NCI-H2171 treated with DMSO at 0.1 percent for 48 hours (cell line): Measurements from ENCODE around the gene CDH13.

Source experiments
- DNase-seq: peaks from one replicate; lab custom pipeline; 2025; lab: John Stamatoyannopoulos, UW

CDH13 gene

GRCh38 chr16:83439412-83439811, 812.6 kb downstream of the CDH13 start:
- no peak for DNase-seq

GRCh38 chr16:83441517-83441916, 814.7 kb downstream of the CDH13 start:
- no peak for DNase-seq

- DNase-seq, result no peak
Measured at GRCh38 chr16:83443972-83444371, 817.2 kb downstream of the CDH13 start.

- DNase-seq, result no peak
Measured at GRCh38 chr16:83447560-83447959, 820.8 kb downstream of the CDH13 start.

- DNase-seq, result no peak
Measured at GRCh38 chr16:83449861-83450260, 823.1 kb downstream of the CDH13 start.

GRCh38 chr16:83453977-83454376, 827.2 kb downstream of the CDH13 start:
- no peak for DNase-seq

- no peak for DNase-seq
Measured at GRCh38 chr16:83455716-83456115, 828.9 kb downstream of the CDH13 start.

- DNase-seq, result no peak
Measured at GRCh38 chr16:83456934-83457333, 830.2 kb downstream of the CDH13 start.

GRCh38 chr16:83458612-83459011, 831.8 kb downstream of the CDH13 start:
- no peak for DNase-seq

- DNase-seq, result no peak
Measured at GRCh38 chr16:83464991-83465390, 838.2 kb downstream of the CDH13 start.

- DNase-seq, result no peak
Measured at GRCh38 chr16:83470416-83470815, 843.6 kb downstream of the CDH13 start.

- DNase-seq, result no peak
Measured at GRCh38 chr16:83472776-83473501, 846.2 kb downstream of the CDH13 start.

GRCh38 chr16:83473926-83474650, 847.3 kb downstream of the CDH13 start:
- no peak for DNase-seq

- DNase-seq, result no peak
Measured at GRCh38 chr16:83475108-83475507, 848.3 kb downstream of the CDH13 start.

- no peak for DNase-seq
Measured at GRCh38 chr16:83481589-83481988, 854.8 kb downstream of the CDH13 start.

- no peak for DNase-seq
Measured at GRCh38 chr16:83482545-83483162, 855.9 kb downstream of the CDH13 start.

- DNase-seq, result no peak
Measured at GRCh38 chr16:83490073-83490472, 863.3 kb downstream of the CDH13 start.

GRCh38 chr16:83494459-83494858, 867.7 kb downstream of the CDH13 start:
- no peak for DNase-seq

- DNase-seq, result no peak
Measured at GRCh38 chr16:83501481-83501880, 874.7 kb downstream of the CDH13 start.

- DNase-seq, result no peak
Measured at GRCh38 chr16:83508295-83508694, 881.5 kb downstream of the CDH13 start.

GRCh38 chr16:83509316-83509715, 882.5 kb downstream of the CDH13 start:
- no peak for DNase-seq

- no peak for DNase-seq
Measured at GRCh38 chr16:83510906-83511305, 884.1 kb downstream of the CDH13 start.
